Raji (cell line): ENCODE results near the gene FZD4.

ENCODE experiments used
- POLR2A ChIP-seq: IDR thresholded peaks from 2 replicates; pipeline ENCODE4 v1.6.1; 2011; ENCODE audit warnings: low read depth, low read length, control low read depth; ENCODE audit not compliant: insufficient read depth

The FZD4 gene

DNA sequence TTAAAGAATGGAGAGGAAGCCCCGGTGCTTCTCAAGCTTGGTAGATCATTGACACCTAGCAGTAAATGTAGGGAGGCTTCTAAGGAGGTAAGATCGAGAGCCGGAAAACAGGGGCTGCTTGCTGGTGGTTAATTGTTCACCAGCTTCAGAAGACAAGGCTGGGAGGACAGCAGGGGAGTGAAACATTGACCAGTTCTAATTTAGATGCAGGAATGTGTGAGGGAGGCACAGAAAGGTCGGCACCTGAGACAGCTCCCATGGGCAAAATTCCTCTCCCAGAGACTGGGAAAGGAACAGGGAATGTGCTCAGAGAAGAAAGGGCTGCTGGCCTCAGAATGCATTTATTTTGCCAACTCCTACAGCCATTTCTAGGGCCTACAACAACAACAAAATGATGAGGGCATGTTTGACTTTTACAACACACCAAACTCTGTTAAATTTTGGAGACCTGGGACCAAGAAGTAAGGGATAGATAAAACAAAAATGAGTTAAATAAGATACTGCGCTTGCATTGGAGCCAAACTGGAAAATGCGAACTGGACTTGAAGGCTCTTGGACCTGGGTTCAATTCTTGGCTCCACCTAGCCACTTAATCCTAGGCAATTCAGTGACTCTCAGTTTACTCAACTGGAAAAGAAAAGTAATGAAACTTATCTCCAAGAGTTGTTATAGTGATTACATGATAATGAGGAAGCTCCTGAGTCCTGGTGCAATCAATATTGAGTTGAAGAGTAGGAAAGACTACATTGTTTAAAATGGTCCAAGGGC is 31.0 kb downstream of the FZD4 start:
- TF ChIP-seq POLR2A = no peak

DNA sequence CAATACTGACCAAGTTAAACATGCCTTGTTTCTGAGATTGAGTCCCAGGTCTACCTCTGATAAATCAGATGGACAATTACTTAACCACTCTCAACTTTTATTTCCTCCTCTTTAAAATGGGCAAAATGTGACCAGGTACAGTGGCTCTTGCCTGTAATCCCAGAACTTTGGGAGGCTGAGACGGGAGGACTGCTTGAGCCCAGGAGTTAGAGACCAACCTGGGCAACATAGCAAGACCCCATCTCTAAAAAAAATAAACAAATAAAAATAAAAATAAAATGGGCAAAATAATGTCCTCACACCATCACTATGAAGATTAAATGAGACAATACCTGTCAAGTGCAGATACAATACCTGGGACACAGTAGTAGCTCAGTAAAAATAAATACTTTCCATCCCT is 33.0 kb downstream of the FZD4 start:
- TF ChIP-seq POLR2A = no peak

DNA sequence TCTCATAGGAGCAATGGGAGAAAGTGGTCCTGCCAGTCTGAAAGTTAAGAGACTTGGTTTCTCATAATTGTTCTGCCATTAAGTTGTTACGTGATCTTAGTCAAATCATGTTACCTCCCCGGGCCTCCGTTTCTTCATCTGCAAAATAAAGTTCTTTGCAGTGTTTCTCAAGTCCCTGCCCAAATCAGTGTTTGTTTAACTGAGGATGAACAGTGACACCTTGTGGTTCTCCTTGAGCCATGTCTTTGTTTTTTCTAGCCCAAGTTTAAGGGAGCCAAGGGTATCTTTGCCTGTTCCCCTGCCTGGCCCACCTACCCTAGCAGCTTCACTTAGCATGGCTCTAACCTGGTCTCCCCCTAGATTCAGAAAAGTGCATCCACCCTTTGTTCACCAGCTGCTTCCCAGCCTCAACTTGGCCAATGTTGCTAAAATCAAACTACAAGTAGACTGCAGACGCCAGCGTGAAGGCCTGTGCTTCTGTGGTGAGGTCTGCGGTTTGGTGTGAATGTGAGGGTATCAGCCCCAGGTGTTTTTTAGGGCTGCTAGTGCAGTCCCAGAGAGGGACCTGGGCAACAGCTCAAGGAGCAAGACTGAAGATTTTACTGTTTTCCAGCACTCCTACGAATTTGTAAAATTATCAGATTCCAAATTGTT is 35.5 kb downstream of the FZD4 start:
- TF ChIP-seq POLR2A = no peak

DNA sequence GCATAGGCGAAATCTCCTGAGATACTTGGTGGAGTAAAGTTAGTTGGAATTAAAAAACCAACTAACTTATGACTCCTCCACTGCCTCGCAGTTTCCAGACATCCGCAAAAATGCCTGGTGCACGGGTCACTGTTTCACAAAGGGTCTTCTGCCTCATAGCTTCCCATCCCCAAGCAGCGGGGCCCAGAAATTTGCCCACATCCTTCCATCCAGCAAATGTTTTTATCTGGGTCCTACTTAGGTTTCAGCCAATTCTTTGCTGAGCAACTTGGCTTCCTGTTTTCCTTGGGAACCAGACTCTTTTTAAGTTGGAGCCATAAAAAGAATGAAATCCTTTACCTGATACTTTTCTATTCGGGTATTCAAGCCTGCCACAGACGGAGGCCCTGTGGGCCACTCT is 36.2 kb downstream of the FZD4 start:
- no peak for TF ChIP-seq POLR2A

DNA sequence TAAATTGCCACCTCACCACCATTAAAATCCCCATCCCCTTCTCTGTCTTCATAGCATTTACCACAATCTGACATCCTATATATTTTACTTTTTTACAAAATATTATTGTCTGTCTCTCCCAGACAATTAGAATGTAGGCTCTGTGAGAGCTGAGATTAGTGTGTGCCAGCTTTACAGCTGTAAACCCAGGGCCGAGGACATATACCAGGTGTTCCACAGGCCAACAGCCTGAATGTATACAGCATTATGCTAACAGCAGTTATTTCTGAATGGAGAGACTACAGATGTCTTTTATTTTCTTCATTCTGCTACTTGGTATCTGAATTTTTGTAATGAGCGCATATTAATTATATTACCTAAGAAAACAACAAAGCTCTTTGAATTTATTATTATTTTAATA is 36.7 kb downstream of the FZD4 start:
- no peak for TF ChIP-seq POLR2A

DNA sequence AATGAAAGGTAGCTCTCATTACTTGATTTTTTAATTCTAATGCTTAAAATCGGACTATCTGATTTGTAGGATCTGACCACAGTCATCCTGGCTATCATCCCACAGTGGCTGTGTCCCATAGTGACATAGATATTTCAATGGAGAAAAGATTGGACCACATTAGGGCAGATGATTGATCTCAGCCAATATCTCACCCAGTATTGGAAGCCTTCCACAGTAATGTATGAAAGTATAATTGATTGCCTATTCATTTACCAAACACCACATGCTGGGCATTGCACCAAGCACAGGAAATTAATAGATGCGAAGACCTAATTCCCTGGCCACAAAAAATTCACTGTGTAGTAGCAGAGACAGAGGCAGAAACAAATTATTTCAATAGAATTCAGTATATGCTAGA is 37.6 kb downstream of the FZD4 start:
- TF ChIP-seq POLR2A = no peak

DNA sequence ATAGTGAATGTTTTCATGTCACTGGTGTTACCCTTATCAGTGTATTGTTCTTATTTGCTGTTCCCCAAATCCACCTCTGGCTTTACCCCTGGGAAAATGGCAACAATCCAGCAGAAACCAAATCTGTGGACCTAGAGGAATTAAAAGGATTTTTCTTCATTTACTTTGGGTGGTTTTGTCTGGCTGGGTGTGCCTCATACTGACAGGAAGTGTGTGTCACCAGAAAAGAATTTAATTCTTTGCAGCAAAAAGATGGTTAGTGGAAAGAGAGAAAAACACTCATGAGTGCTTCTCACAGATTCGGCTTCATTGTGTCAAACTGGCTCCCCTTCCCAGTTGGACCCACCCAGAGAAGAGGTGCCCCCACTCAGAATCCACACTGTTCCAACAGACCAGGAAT is 38.9 kb downstream of the FZD4 start:
- no peak for TF ChIP-seq POLR2A

DNA sequence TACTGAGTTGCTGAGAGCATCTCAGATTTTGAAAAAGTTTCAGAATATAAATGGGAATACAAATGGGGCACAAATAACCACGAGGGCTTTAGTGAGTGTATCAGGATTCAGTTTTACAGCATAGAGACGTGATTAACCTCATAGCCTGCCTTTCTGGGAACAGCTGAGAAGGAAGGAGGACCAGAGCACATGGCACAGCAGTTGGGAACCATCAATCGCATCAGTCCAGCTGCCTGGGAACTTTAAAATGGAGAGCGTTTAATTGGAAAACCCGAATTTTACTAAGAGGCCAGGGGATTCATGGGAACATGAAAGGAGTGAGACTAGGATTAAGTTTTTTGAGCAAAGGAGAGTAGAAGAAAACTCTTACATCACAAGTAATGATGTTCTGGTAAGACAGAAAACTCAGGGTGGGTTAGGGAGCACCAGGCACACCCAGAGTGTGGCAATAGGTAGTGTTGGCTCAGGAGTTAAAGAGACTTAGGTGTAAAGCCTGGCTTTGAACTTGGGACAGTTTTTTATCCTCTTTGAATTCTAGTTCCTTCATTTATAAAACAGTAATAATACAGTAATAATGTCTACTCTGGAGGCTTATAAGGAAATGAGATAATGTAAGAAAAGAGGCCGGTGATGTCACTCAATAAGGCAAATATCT is 40.2 kb downstream of the FZD4 start:
- TF ChIP-seq POLR2A = no peak

DNA sequence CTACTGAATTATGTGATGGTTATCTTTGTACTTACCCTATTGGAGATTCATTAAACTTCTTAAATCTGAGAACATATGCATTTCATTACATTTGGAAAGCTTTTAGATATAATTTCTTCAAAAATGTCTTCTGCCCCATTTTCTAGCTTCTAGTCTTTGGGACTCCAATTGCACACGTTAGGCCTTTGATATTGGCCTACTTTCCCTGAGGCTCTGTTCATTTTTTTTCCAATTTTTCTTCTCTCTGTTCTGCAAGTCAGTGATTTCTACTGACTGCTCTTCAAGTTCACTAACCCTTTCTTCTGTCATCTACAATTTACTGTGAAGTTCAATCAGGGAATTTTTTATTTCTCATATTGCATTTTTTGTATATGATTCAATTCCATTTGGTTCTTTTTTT is 43.0 kb downstream of the FZD4 start:
- no peak for TF ChIP-seq POLR2A

DNA sequence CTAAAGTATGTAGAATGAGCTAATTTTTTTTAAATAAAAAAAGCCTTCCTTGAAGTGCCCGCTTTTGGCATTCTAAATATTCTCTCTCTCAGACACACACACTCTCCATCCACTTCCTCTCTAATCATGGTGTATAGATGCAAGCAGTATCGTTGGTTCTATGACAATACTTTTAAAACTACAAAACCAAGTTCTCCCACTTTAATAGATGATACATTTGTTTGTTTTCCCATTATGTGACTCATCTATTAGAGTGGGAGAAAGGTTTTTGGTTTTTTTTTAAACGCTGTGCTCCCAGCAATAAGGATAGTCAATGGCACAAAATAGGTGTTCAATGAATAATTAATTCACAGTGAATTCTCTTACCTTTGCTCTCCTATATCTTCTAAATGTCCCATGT is 44.6 kb downstream of the FZD4 start:
- TF ChIP-seq POLR2A = no peak

DNA sequence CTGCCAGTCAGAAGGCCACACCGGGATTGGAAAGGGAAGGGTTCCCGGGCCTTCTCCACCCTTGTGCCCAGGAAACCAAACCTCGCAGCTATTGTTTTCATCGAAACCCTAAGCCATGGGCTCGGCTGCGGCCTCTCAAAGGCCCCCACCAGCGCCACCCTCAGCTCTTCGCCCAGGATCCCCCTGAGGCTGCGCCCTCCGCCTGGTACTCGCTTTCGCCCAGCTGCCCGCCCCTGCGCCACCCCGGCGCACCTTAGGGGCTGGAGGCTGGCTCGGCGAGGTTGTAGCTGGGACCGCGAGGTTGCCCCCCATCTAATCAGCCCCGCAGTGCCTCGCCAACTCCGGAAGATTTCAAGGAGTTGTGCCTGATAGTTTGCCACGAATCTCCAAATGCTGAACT is 49.0 kb downstream of the FZD4 start:
- no peak for TF ChIP-seq POLR2A

DNA sequence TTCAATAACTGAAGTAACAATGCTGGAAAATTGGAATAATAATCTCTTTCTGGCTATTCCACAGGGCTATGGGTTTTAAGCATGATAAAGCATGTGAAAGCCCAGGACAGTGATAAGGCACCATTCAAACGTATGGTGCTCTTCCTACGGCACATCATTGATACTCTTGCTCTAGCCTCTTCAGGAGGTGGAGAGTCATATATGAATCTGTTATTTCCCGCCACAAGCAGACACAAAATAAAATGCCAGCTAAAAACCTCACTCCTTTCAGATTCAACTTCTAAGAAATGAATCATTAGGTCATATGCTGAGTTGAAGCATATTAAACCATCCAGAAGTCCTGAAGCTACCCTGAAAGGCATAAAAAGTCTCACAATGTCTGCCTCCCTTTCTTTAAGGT is 49.9 kb downstream of the FZD4 start:
- no peak for TF ChIP-seq POLR2A

DNA sequence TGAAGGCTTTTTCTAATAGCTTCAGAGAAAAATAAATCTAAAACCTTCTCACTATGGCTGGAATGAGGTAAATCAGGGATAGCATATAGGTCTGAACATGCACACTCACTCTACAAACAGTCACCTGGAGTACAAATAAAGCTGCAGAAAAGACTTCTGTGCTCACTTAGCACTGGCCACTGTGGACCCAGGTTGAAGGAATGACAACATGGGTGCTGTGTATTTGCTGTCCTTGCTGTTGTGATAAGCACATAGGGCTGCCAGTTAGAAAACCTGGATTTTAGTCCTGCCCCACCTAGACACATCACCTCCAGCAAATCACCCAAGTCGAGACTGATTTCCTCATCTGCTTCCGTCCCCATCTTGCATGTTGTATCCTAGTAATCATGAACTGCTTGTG is 51.2 kb downstream of the FZD4 start:
- TF ChIP-seq POLR2A = no peak

DNA sequence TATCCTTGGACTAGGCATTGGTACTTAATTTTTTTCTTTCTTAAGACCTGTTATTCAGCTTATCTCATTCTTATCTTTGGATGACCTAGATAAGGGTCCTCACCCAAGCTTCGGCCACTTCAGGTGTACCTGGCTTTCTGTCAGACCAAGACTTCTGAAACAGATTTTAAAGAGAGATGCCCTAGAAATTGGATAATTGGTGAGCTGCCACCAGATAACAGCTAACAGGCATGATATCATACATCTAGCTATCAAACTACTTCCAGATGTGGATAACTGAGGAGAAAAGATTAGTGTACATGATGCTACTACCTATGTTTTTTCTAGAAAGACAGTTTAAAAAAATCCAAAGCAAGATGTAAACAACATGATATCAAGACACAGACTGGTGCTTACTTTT is 52.9 kb downstream of the FZD4 start:
- no peak for TF ChIP-seq POLR2A

DNA sequence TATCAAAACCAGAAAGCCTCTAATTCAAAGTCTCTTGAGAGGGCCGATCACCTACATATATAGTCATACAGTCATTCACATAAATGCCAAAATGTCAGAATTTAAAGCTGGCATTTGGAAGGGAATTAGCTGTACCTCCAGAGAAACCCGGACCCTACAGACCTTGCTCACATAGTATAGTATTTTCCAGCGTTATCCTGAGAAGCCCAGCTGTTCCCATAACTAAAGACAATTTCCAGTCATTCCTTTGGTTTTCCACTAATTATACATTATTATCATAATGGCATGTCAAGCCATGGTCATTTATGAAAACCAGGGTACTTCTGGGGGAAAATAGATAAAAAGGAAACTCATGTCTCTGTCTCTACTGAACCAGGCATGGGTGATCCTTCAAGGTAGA is 53.6 kb downstream of the FZD4 start:
- TF ChIP-seq POLR2A = no peak

DNA sequence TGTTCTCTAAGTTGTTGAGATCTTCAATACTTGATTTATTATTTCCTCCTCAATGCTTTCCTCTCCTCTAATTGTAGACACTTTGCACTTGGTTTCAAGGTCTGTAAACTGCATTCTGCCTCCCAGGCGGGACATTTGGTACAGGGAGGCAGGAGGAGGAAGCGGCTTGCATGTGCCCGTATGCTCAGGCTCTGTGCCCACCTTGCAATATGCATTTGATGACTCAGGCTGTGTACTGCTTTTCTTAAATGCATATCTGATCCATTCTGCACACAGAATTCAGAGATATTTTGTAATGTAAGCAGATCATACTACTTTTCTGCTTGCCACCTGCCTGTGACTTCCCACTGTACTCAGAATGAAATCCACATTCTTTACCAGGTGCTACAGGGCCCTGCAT is 55.0 kb downstream of the FZD4 start:
- TF ChIP-seq POLR2A = no peak
